ENCODE measurements around the gene OSBPL7. TPM values are rescaled to one million over a fixed set of nuclear protein-coding genes. Genes with fewer than 3 reads are reported as not detected.

Gene OSBPL7
- total and polyA plus RNA-seq, 2 donors (not counting 3 experiments of a cell fraction or from before 2014, with no cell fraction given) = 16.2 to 29.1 TPM

DNA sequence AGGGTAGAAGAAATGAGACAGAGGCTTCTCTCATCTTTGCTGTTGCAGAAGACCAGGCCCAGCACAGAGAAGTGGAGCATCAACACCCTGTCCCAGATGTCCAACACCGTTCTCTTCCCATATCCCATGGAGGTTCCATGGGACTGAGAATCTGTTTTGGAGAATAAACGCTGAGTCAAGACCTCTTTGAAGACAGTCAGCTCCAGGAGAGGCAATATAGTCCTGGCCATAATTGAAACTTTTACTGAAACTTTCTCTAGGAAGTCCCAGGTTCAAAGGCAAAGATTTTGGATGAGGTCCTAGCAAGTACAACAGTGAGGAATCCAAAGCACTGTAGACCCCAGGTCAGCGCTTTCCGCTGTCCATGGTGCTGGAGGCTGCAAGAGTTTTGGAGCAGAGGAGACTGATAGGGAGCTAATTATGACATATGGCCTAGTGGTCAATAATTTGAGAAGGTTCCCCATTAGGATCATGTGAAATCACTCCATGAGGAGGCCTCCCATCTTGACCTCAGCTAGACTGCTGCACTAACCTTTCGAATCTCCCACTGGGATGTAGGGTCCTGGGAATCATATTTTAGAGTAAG lies 36.0 kb downstream of the OSBPL7 start:
- H3K9me3 ChIP-seq (replicated peaks; ENCODE audit: control insufficient read depth, insufficient read depth, low read length) = no peaks in the 10 kb centered on the region
- no peak overlapping the region for H2AFZ ChIP-seq (ENCODE audit: low read depth, low read length)
- intact Hi-C loops (cut with micrococcal nuclease) = no loop called here
- dilution Hi-C loops (cut with MboI; ENCODE audit: extremely low pct_ligation_motif_present, low sequenced_read_pairs) = no loop called here
- no peak overlapping the region for H3K4me2 ChIP-seq (ENCODE audit: insufficient read depth, low read length)
- FAIRE-seq (no peak), DNase-seq (ENCODE audit: low read depth, low spot score) (peak; percentile 32)
- no peaks in the 10 kb centered on the region for H3K36me3 ChIP-seq (ENCODE audit: control insufficient read depth in 2 of 2, extremely low read depth in 1 of 2, insufficient read depth in 2 of 2, low read length in 2 of 2)
- no peak overlapping the region for H3K9ac ChIP-seq (replicated peaks; ENCODE audit: extremely low read depth, insufficient read depth, low read length)
- POLR2A ChIA-PET = no interaction called here
- CTCF ChIA-PET = interaction anchor here (1.5 to 1.7 kb wide), 2 partner anchors 10 to 16 kb away, joined by 3 to 5 read pairs; no protein-coding TSS in a partner anchor
- peaks cover 16 to 30% of the 10 kb centered on the region in 2 experiments for H3K27me3 ChIP-seq (ENCODE audit: control insufficient read depth in 2 of 2, insufficient read depth in 2 of 2, low read length in 2 of 2)
- no peak overlapping the region for H3K4me3 ChIP-seq (replicated peaks in 1 of 3; ENCODE audit: insufficient read depth in 1 of 3, low read depth in 1 of 3, low read length in 3 of 3)
- H3K79me2 ChIP-seq (ENCODE audit: control insufficient read depth, insufficient read depth, low read length) = no peaks in the 10 kb centered on the region
- H3K9me1 ChIP-seq (replicated peaks; ENCODE audit: control insufficient read depth, extremely low read depth, insufficient read depth, low read length) = no peaks in the 10 kb centered on the region
- H3K4me1 ChIP-seq (ENCODE audit: control insufficient read depth, extremely low read depth, insufficient read depth, low read length) = peaks cover 5% of the 10 kb centered on the region
- TF ChIP-seq FOS (IDR thresholded peaks at IDR 0.05; ENCODE audit: borderline replicate concordance, insufficient read depth, low read length) (no peak), POLR2AphosphoS5 (IDR thresholded peaks at IDR 0.05; ENCODE audit: insufficient read depth, low read depth, low read length) (no peak), EZH2 (IDR thresholded peaks at IDR 0.05; ENCODE audit: borderline replicate concordance, low read depth, low read length, severe bottlenecking) (no peak), POLR2A (IDR thresholded peaks at IDR 0.05; ENCODE audit: low read depth, low read length) (no peak), JUN (IDR thresholded peaks at IDR 0.05; ENCODE audit: borderline replicate concordance, insufficient read depth, insufficient read length, low read depth) (no peak), MYC (IDR thresholded peaks at IDR 0.05; ENCODE audit: low read depth, low read length) (no peak), GATA2 (IDR thresholded peaks at IDR 0.05; ENCODE audit: insufficient read depth, insufficient read length, low read depth, low read length) (no peak)
- TF ChIP-seq, protein P1, sequence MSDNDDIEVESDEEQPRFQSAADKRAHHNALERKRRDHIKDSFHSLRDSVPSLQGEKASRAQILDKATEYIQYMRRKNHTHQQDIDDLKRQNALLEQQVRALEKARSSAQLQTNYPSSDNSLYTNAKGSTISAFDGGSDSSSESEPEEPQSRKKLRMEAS (IDR thresholded peaks at IDR 0.05; ENCODE audit: insufficient read depth, insufficient read length) = no peak
- TF ChIP-seq, protein P2, sequence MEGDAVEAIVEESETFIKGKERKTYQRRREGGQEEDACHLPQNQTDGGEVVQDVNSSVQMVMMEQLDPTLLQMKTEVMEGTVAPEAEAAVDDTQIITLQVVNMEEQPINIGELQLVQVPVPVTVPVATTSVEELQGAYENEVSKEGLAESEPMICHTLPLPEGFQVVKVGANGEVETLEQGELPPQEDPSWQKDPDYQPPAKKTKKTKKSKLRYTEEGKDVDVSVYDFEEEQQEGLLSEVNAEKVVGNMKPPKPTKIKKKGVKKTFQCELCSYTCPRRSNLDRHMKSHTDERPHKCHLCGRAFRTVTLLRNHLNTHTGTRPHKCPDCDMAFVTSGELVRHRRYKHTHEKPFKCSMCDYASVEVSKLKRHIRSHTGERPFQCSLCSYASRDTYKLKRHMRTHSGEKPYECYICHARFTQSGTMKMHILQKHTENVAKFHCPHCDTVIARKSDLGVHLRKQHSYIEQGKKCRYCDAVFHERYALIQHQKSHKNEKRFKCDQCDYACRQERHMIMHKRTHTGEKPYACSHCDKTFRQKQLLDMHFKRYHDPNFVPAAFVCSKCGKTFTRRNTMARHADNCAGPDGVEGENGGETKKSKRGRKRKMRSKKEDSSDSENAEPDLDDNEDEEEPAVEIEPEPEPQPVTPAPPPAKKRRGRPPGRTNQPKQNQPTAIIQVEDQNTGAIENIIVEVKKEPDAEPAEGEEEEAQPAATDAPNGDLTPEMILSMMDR (IDR thresholded peaks at IDR 0.05; ENCODE audit: extremely low read depth in 1 of 2, insufficient read depth in 1 of 2, low read depth in 1 of 2, low read length in 2 of 2) = no peak
- no peak overlapping the region for H3K27ac ChIP-seq (ENCODE audit: insufficient read depth, low read depth, low read length)
- BruUV-seq (replicated peaks) = no TSS peak
- no peaks in the 10 kb centered on the region for H4K20me1 ChIP-seq (replicated peaks; ENCODE audit: control insufficient read depth, extremely low read depth, insufficient read depth, low read length)
